Measurements from ENCODE around the gene DTWD2.
"Not testable (repeated sequence)": the region's sequence is repeated elsewhere in the genome, so short reads cannot be mapped to it uniquely, and the experiment has no call there.

- TF ChIP-seq, protein P1, sequence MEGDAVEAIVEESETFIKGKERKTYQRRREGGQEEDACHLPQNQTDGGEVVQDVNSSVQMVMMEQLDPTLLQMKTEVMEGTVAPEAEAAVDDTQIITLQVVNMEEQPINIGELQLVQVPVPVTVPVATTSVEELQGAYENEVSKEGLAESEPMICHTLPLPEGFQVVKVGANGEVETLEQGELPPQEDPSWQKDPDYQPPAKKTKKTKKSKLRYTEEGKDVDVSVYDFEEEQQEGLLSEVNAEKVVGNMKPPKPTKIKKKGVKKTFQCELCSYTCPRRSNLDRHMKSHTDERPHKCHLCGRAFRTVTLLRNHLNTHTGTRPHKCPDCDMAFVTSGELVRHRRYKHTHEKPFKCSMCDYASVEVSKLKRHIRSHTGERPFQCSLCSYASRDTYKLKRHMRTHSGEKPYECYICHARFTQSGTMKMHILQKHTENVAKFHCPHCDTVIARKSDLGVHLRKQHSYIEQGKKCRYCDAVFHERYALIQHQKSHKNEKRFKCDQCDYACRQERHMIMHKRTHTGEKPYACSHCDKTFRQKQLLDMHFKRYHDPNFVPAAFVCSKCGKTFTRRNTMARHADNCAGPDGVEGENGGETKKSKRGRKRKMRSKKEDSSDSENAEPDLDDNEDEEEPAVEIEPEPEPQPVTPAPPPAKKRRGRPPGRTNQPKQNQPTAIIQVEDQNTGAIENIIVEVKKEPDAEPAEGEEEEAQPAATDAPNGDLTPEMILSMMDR (IDR thresholded peaks at IDR 0.05): not testable (repeated sequence)
- TF ChIP-seq EP300 (IDR thresholded peaks at IDR 0.05): not testable (repeated sequence)
Observed at GRCh38 chr5:118998861-118999260, 10.5 kb upstream of the DTWD2 start.

Data from esophagus muscularis mucosa (tissue), 3 donors.